Retina (tissue), 1 donor: ENCODE results near the gene RAB31.
"Not testable (repeated sequence)": the region's sequence is repeated elsewhere in the genome, so short reads cannot be mapped to it uniquely, and the experiment has no call there.

Source experiments
- DNase-seq: peaks from one replicate; pipeline ENCODE4 v3.0.0-alpha.2; 2016

RAB31 gene

GRCh38 chr18:9764011-9764481 is 55.9 kb downstream of the RAB31 start:
- DNase-seq: no peak

GRCh38 chr18:9765501-9765900 is 57.4 kb downstream of the RAB31 start:
- DNase-seq: no peak

GRCh38 chr18:9766076-9766481 is 58.0 kb downstream of the RAB31 start:
- no peak for DNase-seq

GRCh38 chr18:9766740-9767139 is 58.6 kb downstream of the RAB31 start:
- no peak for DNase-seq

- not testable (repeated sequence) for DNase-seq
Observed at GRCh38 chr18:9768071-9768691, 60.1 kb downstream of the RAB31 start.

GRCh38 chr18:9770111-9770510 is 62.0 kb downstream of the RAB31 start:
- DNase-seq: not testable (repeated sequence)

- peak; percentile 90 for DNase-seq
Observed at GRCh38 chr18:9771261-9771976, 63.3 kb downstream of the RAB31 start.

GRCh38 chr18:9771977-9772660 is 64.0 kb downstream of the RAB31 start:
- no peak for DNase-seq

- peak; percentile 45 for DNase-seq
Observed at GRCh38 chr18:9772847-9773677, 65.0 kb downstream of the RAB31 start.

- no peak for DNase-seq
Observed at GRCh38 chr18:9774150-9774549, 66.0 kb downstream of the RAB31 start.

- DNase-seq: no peak
Observed at GRCh38 chr18:9775178-9775577, 67.1 kb downstream of the RAB31 start.

- DNase-seq: no peak
Observed at GRCh38 chr18:9779630-9780029, 71.5 kb downstream of the RAB31 start.

- no peak for DNase-seq
Observed at GRCh38 chr18:9782073-9782857, 74.2 kb downstream of the RAB31 start.

GRCh38 chr18:9786631-9787030 is 78.5 kb downstream of the RAB31 start:
- DNase-seq: no peak

GRCh38 chr18:9787036-9787435 is 78.9 kb downstream of the RAB31 start:
- no peak for DNase-seq

GRCh38 chr18:9787712-9788111 is 79.6 kb downstream of the RAB31 start:
- DNase-seq: no peak

GRCh38 chr18:9788140-9788539 is 80.0 kb downstream of the RAB31 start:
- no peak for DNase-seq

GRCh38 chr18:9788860-9789259 is 80.8 kb downstream of the RAB31 start:
- DNase-seq: no peak

- DNase-seq: no peak
Observed at GRCh38 chr18:9790261-9790660, 82.2 kb downstream of the RAB31 start.

GRCh38 chr18:9791991-9792390 is 83.9 kb downstream of the RAB31 start:
- no peak for DNase-seq

- DNase-seq: no peak
Observed at GRCh38 chr18:9792565-9793245, 84.6 kb downstream of the RAB31 start.

- DNase-seq: no peak
Observed at GRCh38 chr18:9796011-9796410, 87.9 kb downstream of the RAB31 start.
